ENCODE data around the gene ILK. TPM values are rescaled to one million over a fixed set of nuclear protein-coding genes. Genes with fewer than 3 reads are reported as not detected.
A peak's percentile ranks its signal among the peaks of the same experiment; 100 is the strongest.

Gene ILK
- total RNA-seq, 2 donors from 2014 or later: 125 to 136 TPM

- Mint-ChIP-seq H3K27me3 (ENCODE audit: insufficient read depth) (no peaks in the 10 kb centered on the region), H3K36me3 (ENCODE audit: low read depth) (no peaks in the 10 kb centered on the region), H3K4me3 (no peak overlapping the region), H3K4me1 (no peaks in the 10 kb centered on the region), H3K27ac (no peak overlapping the region), H3K9me3 (no peaks in the 10 kb centered on the region)
- Histone ChIP-seq H3K27ac (ENCODE audit: low read depth, low read length) (no peak overlapping the region), H3K27me3 (ENCODE audit: control insufficient read depth, insufficient read depth, low read length, poor library complexity, severe bottlenecking) (no peaks in the 10 kb centered on the region), H3K4me1 (ENCODE audit: control insufficient read depth, insufficient read depth, low read length) (no peaks in the 10 kb centered on the region), H3K9ac (ENCODE audit: extremely low read depth, low read length, poor library complexity, severe bottlenecking) (no peak overlapping the region), H3K36me3 (ENCODE audit: control insufficient read depth, insufficient read depth, low read length) (peaks cover 3% of the 10 kb centered on the region), H3K4me3 (ENCODE audit: low read length) (no peak overlapping the region), H3K9me3 (ENCODE audit: control insufficient read depth, low read length) (no peaks in the 10 kb centered on the region)
- peak; percentile 3 for DNase-seq
- WGBS, 2 experiments (ENCODE audit: insufficient coverage in 1 of 2, insufficient read length in 1 of 2): 82% methylated on average over 1 of the region's 1 CpG; no CpG with 5 or more reads in 1 of the 2 experiments
- no peak for TF ChIP-seq CTCF (conservative IDR thresholded peaks at IDR 0.05)
Observed at GRCh38 chr11:6648501-6648900, 44.9 kb downstream of the ILK start.

GRCh38 chr11:6650104-6650503 is 46.5 kb downstream of the ILK start:
- Mint-ChIP-seq H3K4me3 (no peak overlapping the region), H3K4me1 (no peaks in the 10 kb centered on the region), H3K27ac (no peak overlapping the region), H3K9me3 (no peaks in the 10 kb centered on the region), H3K27me3 (ENCODE audit: insufficient read depth) (no peaks in the 10 kb centered on the region), H3K36me3 (ENCODE audit: low read depth) (no peaks in the 10 kb centered on the region)
- H3K36me3 ChIP-seq (ENCODE audit: control insufficient read depth, insufficient read depth, low read length): peaks cover 3% of the 10 kb centered on the region
- no peak overlapping the region for H3K9ac ChIP-seq (ENCODE audit: extremely low read depth, low read length, poor library complexity, severe bottlenecking)
- H3K4me1 ChIP-seq (ENCODE audit: control insufficient read depth, insufficient read depth, low read length): no peaks in the 10 kb centered on the region
- H3K27me3 ChIP-seq (ENCODE audit: control insufficient read depth, insufficient read depth, low read length, poor library complexity, severe bottlenecking): no peaks in the 10 kb centered on the region
- H3K27ac ChIP-seq (ENCODE audit: low read depth, low read length): no peak overlapping the region
- H3K9me3 ChIP-seq (ENCODE audit: control insufficient read depth, low read length): no peaks in the 10 kb centered on the region
- no peak for TF ChIP-seq CTCF (conservative IDR thresholded peaks at IDR 0.05)
- DNase-seq: no peak
- H3K4me3 ChIP-seq (ENCODE audit: low read length): no peak overlapping the region

- H3K4me3 ChIP-seq (ENCODE audit: low read length): no peak overlapping the region
- Mint-ChIP-seq H3K9me3 (no peaks in the 10 kb centered on the region), H3K27ac (no peak overlapping the region), H3K4me1 (no peaks in the 10 kb centered on the region), H3K36me3 (ENCODE audit: low read depth) (no peaks in the 10 kb centered on the region), H3K27me3 (ENCODE audit: insufficient read depth) (peaks cover 1% of the 10 kb centered on the region), H3K4me3 (no peak overlapping the region)
- no peak for DNase-seq
- no peak overlapping the region for H3K27ac ChIP-seq (ENCODE audit: low read depth, low read length)
- no peak for TF ChIP-seq CTCF (conservative IDR thresholded peaks at IDR 0.05)
- no peak overlapping the region for H3K9ac ChIP-seq (ENCODE audit: extremely low read depth, low read length, poor library complexity, severe bottlenecking)
- H3K9me3 ChIP-seq (ENCODE audit: control insufficient read depth, low read length): no peaks in the 10 kb centered on the region
- no peaks in the 10 kb centered on the region for H3K4me1 ChIP-seq (ENCODE audit: control insufficient read depth, insufficient read depth, low read length)
- H3K36me3 ChIP-seq (ENCODE audit: control insufficient read depth, insufficient read depth, low read length): no peaks in the 10 kb centered on the region
- WGBS, 2 experiments (ENCODE audit: insufficient coverage in 1 of 2, insufficient read length in 1 of 2): 91 to 98% methylated on average over 6 of the region's 6 CpGs
- peaks cover under 1% of the 10 kb centered on the region for H3K27me3 ChIP-seq (ENCODE audit: control insufficient read depth, insufficient read depth, low read length, poor library complexity, severe bottlenecking)
Observed at GRCh38 chr11:6650980-6651379, 47.4 kb downstream of the ILK start.

Measured in endodermal cell (in vitro differentiated cells).